Occipital lobe (tissue), 2 donors: ENCODE data around the gene BMPR1A. TPM values are rescaled to one million over a fixed set of nuclear protein-coding genes. Genes with fewer than 3 reads are reported as not detected.

Experiments used
- DNase-seq: peaks from one replicate; lab custom pipeline; 2025; lab: John Stamatoyannopoulos, UW
- total RNA-seq: library from RNA; depleted of rRNA; stranded (reverse); fragments of >200 nt; gene quantifications from one replicate; pipeline ENCODE4 v1.2.3, GENCODE V29; 2014

The BMPR1A gene
- total RNA-seq, 1 donor from 2014 or later = 64.6 TPM

- no peak for DNase-seq
These were observed 7.0 kb downstream of the BMPR1A start for GRCh38 chr10:86763404-86763803.

GRCh38 chr10:86765548-86765947 is 9.1 kb downstream of the BMPR1A start:
- no peak for DNase-seq

GRCh38 chr10:86768412-86769062 is 12.1 kb downstream of the BMPR1A start:
- DNase-seq = no peak

DNA sequence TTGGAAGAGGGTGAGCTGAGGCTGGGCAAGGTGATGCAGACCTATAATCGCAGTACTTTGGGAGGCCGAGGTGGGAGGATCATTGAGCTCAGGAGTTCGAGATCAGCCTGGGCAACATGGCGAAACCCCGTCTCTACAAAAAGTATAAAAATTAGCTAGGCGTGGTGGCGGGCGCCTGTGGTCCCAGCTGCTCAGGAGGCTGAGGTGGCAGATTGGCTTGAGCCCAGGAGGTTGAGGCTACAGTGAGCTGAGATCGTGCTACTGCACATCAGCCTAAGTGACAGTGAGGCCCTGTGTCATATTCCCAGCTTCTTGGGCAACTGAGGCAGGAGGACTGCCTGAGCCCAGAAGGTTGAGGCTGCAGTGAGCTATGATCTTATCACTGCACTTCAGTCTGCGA is 13.6 kb downstream of the BMPR1A start:
- DNase-seq = no peak

- DNase-seq = no peak
These were observed 14.1 kb downstream of the BMPR1A start for GRCh38 chr10:86770412-86770960.

DNA sequence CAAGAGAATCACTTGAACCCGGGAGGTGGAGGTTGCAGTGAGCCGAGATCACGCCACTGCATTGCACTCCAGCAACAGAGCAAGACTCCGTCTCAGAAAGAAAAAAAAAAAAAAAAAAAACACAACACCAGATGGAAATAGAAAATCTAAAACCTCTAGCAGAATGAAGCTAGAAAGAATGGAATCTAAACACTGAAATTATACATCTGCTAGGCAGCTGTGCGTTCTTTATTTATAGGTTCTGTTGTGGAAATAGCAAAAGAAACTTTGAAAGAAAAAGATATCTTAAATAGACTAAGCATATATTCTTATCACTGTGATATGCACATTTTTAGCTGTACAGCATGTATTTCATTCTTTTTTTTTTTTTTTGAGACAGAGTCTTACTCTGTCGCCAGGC is 17.1 kb downstream of the BMPR1A start:
- DNase-seq = no peak

GRCh38 chr10:86775056-86775869 is 18.8 kb downstream of the BMPR1A start:
- no peak for DNase-seq

DNA sequence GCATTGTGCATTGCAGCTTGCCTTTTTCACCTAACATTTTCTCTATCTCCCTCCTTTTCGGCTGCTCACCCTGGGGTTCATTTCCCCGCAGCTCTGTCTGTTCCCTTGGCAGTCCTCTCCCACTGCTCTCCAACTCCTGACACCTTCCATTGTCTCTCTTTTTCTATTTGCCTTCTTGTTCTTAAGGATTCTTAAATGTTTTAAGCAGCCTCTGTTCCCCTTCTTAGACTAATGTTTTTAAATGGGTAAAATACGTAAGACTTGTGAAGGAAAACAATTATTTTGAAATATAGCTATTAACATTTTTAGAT is 19.4 kb downstream of the BMPR1A start:
- no peak for DNase-seq

- DNase-seq = no peak
These were observed 23.0 kb downstream of the BMPR1A start for GRCh38 chr10:86779220-86780017.

- DNase-seq = no peak
These were observed 26.4 kb downstream of the BMPR1A start for GRCh38 chr10:86782701-86783418.

GRCh38 chr10:86785037-86785436 is 28.6 kb downstream of the BMPR1A start:
- no peak for DNase-seq

DNA sequence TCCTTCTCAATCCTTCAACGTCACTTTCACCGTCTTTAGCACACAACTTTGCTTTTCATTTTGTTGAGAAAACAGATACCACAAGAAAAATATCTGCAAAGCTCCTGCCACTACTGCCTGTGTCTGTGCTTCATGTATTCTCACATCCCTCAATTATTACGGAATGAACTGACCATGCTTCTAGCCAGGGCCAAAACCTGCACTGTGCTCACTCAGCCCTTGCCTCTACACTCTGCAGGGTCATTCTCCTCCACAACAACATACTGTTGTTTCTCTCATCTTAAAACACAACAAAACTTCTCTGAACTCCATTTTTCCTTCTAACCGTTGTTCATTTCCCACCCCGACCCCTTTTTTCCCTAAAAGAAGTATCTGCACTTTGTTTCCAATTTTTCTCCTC is 29.5 kb downstream of the BMPR1A start:
- DNase-seq = no peak

- no peak for DNase-seq
These were observed 29.9 kb downstream of the BMPR1A start for GRCh38 chr10:86786368-86786767.

GRCh38 chr10:86790394-86790793 is 34.0 kb downstream of the BMPR1A start:
- DNase-seq = no peak

GRCh38 chr10:86792461-86793167 is 36.2 kb downstream of the BMPR1A start:
- DNase-seq = no peak

DNA sequence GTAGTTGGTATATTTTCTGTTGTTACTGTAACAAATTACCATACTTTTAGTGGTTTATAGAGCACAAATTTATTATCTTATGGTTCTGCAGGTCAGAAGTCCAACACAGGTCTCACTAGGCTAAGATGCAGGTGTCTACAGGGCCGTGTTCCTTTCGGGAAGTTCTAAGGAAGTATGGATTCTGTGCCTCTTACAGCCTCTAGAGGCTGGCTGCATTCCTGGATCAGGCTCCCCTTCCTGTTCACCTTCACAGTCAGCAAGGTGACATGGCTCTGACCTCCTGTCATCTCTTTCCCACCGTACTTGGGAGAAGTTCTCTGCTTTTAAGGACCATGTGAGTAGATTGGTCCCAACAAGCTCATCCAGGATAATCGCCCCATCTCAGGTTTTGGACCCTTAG is 37.3 kb downstream of the BMPR1A start:
- no peak for DNase-seq

DNA sequence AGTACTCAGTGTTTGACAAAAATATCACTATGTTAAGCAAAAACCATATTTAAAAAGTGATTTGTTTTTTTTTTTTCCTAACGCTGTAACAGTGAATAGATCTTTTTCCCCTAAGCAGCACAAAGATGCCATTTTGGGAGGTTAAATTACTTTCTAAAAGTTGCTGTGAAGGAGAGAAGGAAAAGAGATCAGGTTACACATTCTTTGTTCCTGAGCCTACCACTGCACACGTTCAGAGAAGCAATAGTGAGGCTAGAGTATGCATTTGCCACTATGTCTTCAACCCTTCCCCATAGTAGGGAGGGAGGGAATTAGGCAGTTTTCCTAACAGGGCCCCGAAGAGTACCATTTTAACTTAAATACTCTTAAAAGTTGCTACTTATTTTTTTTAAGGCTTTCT is 38.9 kb downstream of the BMPR1A start:
- DNase-seq = no peak

DNA sequence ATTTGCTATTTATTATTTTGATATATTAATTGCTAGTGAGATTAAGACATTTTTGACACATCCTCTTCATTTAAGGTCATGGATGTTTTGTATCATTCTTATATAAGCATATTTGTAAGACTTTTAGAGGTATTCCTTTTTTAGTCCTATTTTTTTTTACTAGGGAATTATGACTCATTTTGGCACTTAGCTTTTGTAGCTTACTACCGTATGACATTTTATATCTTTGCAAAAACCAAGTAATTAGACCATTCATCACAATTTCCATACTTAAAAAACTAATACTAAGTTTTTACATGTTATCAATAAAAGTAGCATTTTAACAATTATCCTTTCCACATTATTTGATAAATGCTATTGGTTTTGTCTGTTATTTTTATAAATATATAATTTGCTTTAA is 41.6 kb downstream of the BMPR1A start:
- DNase-seq = no peak

DNA sequence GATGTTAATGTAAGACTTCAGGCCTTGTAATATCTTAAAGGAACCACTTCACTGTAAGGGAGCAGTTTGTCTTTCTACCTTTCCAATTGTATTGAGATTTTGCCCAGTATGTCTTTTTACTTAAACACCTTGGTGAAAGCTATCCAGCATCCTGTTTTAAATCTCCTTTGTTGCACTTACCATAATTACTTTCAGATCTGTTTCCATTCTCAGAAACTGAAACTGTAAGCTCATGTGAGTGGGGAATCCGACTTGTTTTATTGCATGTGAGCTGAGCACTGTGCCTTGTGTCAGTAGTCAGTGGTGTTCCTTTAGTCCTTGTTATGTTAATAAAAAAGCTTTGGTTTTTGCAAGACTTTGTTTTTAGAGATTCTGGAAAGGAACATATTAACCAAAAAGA is 42.2 kb downstream of the BMPR1A start:
- no peak for DNase-seq

DNA sequence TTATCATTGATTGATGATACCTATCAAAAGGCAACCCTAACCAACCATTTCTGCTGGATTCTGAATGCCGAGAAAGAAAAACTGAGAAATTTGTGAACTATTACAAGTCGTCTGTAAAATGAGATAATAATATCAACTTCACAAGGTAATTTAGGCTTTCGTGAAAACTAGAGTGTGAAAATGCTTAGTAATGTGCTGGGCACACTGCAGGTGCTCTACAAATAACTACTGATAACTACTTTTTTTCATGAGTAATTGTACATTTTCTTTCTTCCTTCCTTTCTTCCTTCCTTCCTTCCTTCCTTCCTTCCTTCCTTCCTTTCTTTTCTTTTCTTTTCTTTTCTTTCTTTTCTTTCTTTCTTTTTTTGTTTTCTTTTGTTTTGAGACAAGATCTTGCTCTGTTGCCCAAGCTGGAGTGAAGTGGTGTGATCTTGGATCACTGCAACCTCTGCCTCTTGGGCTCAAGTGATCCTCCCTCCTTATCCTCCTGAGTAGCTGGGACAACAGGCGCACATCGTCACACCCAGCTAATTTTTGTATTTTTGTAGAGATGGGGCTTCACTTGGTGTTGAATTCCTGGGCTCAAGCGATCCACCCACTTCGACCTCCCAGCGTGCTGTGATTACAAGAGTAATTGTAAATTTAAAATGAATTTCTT is 42.9 kb downstream of the BMPR1A start:
- no peak for DNase-seq
